SH-SY5Y (cell line): ENCODE data around the gene ARHGEF4.

Experiments
- GATA2 ChIP-seq: IDR thresholded peaks from 2 replicates; pipeline ENCODE4 v1.6.1; 2011; ENCODE audit warnings: mild to moderate bottlenecking, low read depth, low read length
- GATA3 ChIP-seq: IDR thresholded peaks from 2 replicates; pipeline ENCODE4 v1.6.1; 2011; ENCODE audit warnings: low read depth, mild to moderate bottlenecking, low read length, moderate library complexity

DNA sequence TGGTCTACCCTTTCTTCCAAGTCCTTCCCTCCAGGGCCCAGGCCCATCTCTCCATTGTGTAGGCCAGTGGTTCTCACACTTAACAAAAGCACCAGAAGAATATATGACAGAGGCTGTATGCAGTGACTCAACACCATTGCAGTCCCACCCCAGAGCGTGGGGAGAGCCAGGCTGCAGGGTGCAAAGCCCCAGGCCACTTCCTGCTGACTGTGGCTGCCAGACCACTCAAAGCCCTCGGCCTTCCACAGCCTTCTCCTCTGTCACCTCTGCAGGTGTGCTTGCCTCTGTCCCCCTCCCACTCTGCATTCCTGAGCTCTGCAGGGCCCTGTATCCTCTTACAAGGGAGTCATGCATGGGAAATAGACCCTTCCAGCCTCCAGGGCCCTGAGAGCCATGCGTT lies 40.4 kb upstream of the ARHGEF4 start:
- TF ChIP-seq GATA2 (no peak), GATA3 (no peak)
